Measurements from ENCODE around the gene PRUNE2. TPM values are rescaled to one million over a fixed set of nuclear protein-coding genes. Genes with fewer than 3 reads are reported as not detected.

PRUNE2 gene
- total and polyA plus RNA-seq, 12 donors = 1.9 to 68.0 (median 11.2) TPM

GRCh38 chr9:76655121-76655541 lies 250.8 kb downstream of the PRUNE2 start:
- Histone ChIP-seq H3K4me1 (replicated peaks in 1 of 2) (no peaks in the 10 kb centered on the region), H3K36me3 (replicated peaks in 1 of 2) (no peaks in the 10 kb centered on the region), H3K4me3 (no peak overlapping the region), H3K9me3 (replicated peaks in 1 of 3) (no peaks in the 10 kb centered on the region), H3K27me3 (no peaks in the 10 kb centered on the region), H3K27ac (no peak overlapping the region)
- DNase-seq = no peak
- WGBS, 4 donors = 65 to 71% (median 69%) methylated on average over 6 of the region's 6 CpGs
- no peak for TF ChIP-seq CTCF (IDR thresholded peaks at IDR 0.05)
- no peak for TF ChIP-seq POLR2A (IDR thresholded peaks at IDR 0.05)
- intact Hi-C loops (cut with DNase I) = no loop called here

GRCh38 chr9:76654575-76654974 lies 251.3 kb downstream of the PRUNE2 start:
- DNase-seq = no peak
- no peaks in the 10 kb centered on the region for H3K27me3 ChIP-seq
- no peak for TF ChIP-seq POLR2A (IDR thresholded peaks at IDR 0.05)
- TF ChIP-seq CTCF (IDR thresholded peaks at IDR 0.05) = no peak
- H3K36me3 ChIP-seq (replicated peaks in 1 of 2) = no peaks in the 10 kb centered on the region
- H3K27ac ChIP-seq = no peak overlapping the region
- H3K4me1 ChIP-seq (replicated peaks in 1 of 2) = no peaks in the 10 kb centered on the region
- 57 to 70% (median 61%) methylated on average over 1 of the region's 1 CpG for WGBS, 4 donors
- no peak overlapping the region for H3K4me3 ChIP-seq
- H3K9me3 ChIP-seq (replicated peaks in 1 of 3) = no peaks in the 10 kb centered on the region
- intact Hi-C loops (cut with DNase I) = loop anchor here (5.0 kb wide), 2 partner anchors 197 to 207 kb away; partner anchors contain the start of gene GCNT1 (in 1 of the 2)

GRCh38 chr9:76654051-76654461 lies 251.9 kb downstream of the PRUNE2 start:
- 28 to 55% (median 37%) methylated on average over 1 of the region's 1 CpG for WGBS, 4 donors

GRCh38 chr9:76652894-76653293 lies 253.0 kb downstream of the PRUNE2 start:
- H3K4me1 ChIP-seq (replicated peaks in 1 of 2) = no peaks in the 10 kb centered on the region
- DNase-seq = no peak
- intact Hi-C loops (cut with DNase I) = loop anchor here (5.0 kb wide), 2 partner anchors 196 to 206 kb away; partner anchors contain the start of gene GCNT1 (in 1 of the 2)
- H3K4me3 ChIP-seq = no peak overlapping the region
- TF ChIP-seq POLR2A (IDR thresholded peaks at IDR 0.05) (no peak), CTCF (IDR thresholded peaks at IDR 0.05) (no peak)
- no peaks in the 10 kb centered on the region for H3K9me3 ChIP-seq (replicated peaks in 1 of 3)
- no peaks in the 10 kb centered on the region for H3K36me3 ChIP-seq (replicated peaks in 1 of 2)
- WGBS, 4 donors = 71 to 84% (median 79%) methylated on average over 2 of the region's 2 CpGs
- H3K27ac ChIP-seq = no peak overlapping the region
- H3K27me3 ChIP-seq = no peaks in the 10 kb centered on the region

More at GRCh38 chr9:76654051-76654461, 251.9 kb downstream of the PRUNE2 start:
- TF ChIP-seq CTCF (IDR thresholded peaks at IDR 0.05) (no peak), POLR2A (IDR thresholded peaks at IDR 0.05) (no peak)
- Histone ChIP-seq H3K4me3 (no peak overlapping the region), H3K9me3 (replicated peaks in 1 of 3) (no peaks in the 10 kb centered on the region), H3K27me3 (no peaks in the 10 kb centered on the region), H3K4me1 (replicated peaks in 1 of 2) (no peaks in the 10 kb centered on the region), H3K36me3 (replicated peaks in 1 of 2) (no peaks in the 10 kb centered on the region), H3K27ac (no peak overlapping the region)
- no peak for DNase-seq
- intact Hi-C loops (cut with DNase I) = loop anchor here (5.0 kb wide), 2 partner anchors 197 to 207 kb away; partner anchors contain the start of gene GCNT1 (in 1 of the 2)

Data from adrenal gland (tissue), 12 donors.